HUDEP-2 (cell line): ENCODE data around the gene DDRGK1.

Source experiments
- DNase-seq, 76 experiments: peaks; one replicate each; lab custom pipeline; 2025; ENCODE audit not compliant: unreplicated experiment in 76 of 76; lab: John Stamatoyannopoulos, UW

The DDRGK1 gene

GRCh38 chr20:3204124-3204794 is at the start of gene DDRGK1:
Gene DDRGK1 (minus strand): TSS chr20:3204682. CDS start chr20:3204627, 55 bp downstream.
- DNase-seq = peak in 75 of 76 experiments; percentile 16 to 94 (median 78)

GRCh38 chr20:3251806-3252205 is 47.3 kb upstream of the DDRGK1 start:
- DNase-seq = no peak

- peak in 21 of 76 experiments; percentile 9 to 41 (median 22) for DNase-seq
Observed at GRCh38 chr20:3250091-3250504, 45.6 kb upstream of the DDRGK1 start.

- DNase-seq = no peak
Observed at GRCh38 chr20:3248993-3249347, 44.5 kb upstream of the DDRGK1 start.

- peak in 29 of 76 experiments; percentile 8 to 54 (median 22) for DNase-seq
Observed at GRCh38 chr20:3248167-3248992, 43.9 kb upstream of the DDRGK1 start.

- no peak for DNase-seq
Observed at GRCh38 chr20:3247638-3248037, 43.2 kb upstream of the DDRGK1 start.

- no peak for DNase-seq
Observed at GRCh38 chr20:3246682-3247081, 42.2 kb upstream of the DDRGK1 start.

GRCh38 chr20:3245711-3246110 is 41.2 kb upstream of the DDRGK1 start:
- no peak for DNase-seq

- DNase-seq = no peak
Observed at GRCh38 chr20:3245156-3245555, 40.7 kb upstream of the DDRGK1 start.

- DNase-seq = no peak
Observed at GRCh38 chr20:3244613-3245012, 40.1 kb upstream of the DDRGK1 start.

GRCh38 chr20:3243718-3244358 is 39.4 kb upstream of the DDRGK1 start:
- no peak for DNase-seq

GRCh38 chr20:3242172-3242692 is 37.8 kb upstream of the DDRGK1 start:
- DNase-seq = no peak

GRCh38 chr20:3240776-3241363 is 36.4 kb upstream of the DDRGK1 start:
- no peak for DNase-seq

GRCh38 chr20:3239867-3240775 is 35.6 kb upstream of the DDRGK1 start:
- peak in 1 of 76 experiments; percentile 14 for DNase-seq

GRCh38 chr20:3239026-3239866 is 34.8 kb upstream of the DDRGK1 start, which contains the start of gene SLC4A11:
Gene SLC4A11 (minus strand): TSS chr20:3239190. CDS start chr20:3239137, 53 bp downstream.
- peak in 13 of 76 experiments; percentile 9 to 43 (median 18) for DNase-seq

GRCh38 chr20:3238616-3239025 is 34.1 kb upstream of the DDRGK1 start:
- peak in 3 of 76 experiments; percentile 20 to 28 (median 21) for DNase-seq

- DNase-seq = no peak
Observed at GRCh38 chr20:3237958-3238615, 33.6 kb upstream of the DDRGK1 start.
